HG03460 (cell line): Measurements from ENCODE around the gene CDH4.

Source experiments
- ATAC-seq: cut with Tn5 transposase; IDR thresholded peaks from one replicate; pipeline ENCODE4 v1.9.1; 2021; ENCODE audit not compliant: unreplicated experiment

CDH4 gene

DNA sequence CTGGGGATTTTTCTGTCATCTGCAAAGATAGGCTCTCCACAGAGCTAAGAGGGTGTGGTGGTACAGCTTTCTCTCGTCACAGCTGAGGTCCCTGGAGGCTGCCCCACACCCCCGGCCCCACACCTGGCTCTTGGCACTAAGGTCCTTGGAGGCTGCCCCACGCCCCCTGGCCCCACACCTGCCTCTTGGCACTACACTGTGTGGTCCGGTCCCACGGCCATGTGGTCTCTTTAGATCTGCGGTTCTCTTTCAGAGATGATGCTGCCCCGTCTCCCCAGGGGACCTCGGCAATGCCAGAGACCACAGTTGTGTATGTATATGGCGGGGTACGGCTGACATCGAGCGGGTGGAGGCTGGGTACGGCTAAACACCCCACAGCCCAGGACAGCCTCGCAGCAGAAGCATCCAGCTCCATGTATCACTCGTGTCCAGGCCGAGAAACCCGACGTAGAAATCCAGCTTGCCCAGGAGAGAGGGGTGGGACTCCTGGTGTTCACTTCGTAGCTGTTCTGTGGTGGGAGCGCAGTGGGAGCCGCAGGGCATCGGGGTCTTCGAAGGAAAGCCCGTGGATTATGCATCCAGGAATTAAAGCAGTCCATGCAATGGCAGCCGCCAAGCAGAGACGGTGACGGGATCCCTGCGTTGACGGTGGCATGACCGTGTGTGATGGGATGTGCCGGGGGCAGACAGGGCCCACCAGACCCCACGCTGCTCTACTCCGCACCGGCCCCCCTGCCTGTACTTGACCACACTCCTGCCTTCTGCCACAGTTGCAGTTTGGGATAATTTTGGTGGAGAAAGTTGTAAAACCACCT, 292.1 kb downstream of the CDH4 start:
- no peak for ATAC-seq

DNA sequence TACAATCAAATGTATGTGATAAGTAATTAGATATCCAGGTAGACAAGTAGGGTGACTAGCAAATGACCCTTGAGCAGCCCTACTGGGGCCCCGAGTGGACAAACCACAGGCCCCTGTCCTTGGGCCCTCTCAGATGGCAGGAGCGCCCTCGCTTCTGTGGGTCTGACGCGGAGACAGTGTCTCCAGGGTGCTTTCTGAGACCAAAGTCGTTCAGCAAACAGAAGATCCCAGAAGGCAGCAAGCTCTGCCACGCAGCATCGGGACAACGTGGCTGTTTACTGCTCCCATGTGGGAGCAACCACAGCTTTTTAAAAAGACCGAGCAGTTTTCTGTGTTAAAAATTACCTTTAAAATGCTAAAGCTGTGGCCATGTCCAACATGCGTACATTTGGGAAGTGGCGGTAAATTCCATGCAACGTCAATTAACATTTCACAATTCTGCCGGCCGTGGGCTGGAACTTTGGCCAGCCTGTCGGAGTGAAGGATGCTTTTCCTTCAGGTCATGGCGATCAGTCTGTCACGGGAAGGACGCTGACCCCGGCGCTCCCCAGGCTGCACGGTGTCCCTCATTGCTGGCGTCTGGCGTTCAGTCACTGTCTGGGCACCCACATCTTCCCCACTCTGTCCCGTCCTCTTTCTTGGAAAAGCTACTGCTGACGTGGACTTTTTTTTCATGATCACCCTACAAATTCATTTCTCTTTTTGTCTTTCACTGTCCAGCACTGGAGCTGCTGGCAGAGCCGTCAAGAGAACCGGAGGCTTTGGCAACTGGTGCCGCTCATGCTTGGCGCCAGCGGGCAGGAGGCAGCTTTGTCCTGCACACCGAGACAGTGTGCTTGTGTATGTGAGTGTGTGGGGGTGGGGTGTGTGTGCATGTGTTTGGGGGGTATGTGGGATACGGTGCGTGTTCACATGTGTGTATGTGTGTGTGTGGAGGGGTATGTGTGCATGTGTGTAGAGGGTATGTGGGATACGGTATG, 293.1 kb downstream of the CDH4 start:
- ATAC-seq, result no peak

DNA sequence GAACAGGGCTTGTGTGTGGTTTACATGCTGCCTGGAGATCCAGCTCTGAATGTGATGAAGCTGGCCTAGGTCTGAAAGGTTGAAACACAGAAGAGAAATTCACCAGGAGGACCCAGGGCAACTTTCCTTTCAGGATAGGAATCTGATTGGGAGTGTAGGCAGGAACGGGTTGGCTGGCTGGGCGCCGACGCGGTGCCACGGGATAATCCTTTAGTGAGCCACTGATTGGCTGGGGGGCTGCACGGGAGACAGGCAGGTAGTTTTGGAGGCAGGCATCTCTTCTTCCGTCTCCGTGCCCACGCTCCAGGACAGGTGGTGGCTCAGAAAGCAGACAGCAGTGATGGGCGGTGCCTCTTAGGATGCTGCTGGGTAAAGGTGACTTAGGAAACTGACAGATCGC, 294.6 kb downstream of the CDH4 start:
- ATAC-seq, result no peak

GRCh38 chr20:61548069-61548468, 296.0 kb downstream of the CDH4 start:
- no peak for ATAC-seq

DNA sequence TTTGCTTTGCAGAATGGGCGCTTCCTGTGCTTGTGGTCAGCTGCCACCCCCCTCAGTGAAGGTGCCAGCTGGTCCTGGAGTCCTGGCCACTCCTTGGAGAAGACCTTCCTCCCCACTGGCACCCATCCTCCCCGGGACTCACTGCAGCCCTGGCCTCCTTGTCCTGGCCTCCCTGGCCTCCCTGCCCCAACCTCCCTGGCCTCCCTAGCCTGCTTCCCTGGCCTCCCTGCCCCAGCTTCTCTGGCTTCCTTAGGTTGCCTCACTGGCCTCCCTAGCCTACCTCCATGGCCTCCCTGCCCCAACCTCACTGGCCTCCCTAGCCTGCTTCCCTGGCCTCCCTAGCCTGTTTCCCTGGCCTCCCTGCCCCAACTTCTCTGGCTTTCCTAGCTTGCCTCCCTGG, 297.8 kb downstream of the CDH4 start:
- ATAC-seq, result no peak

GRCh38 chr20:61551401-61551800, 299.3 kb downstream of the CDH4 start:
- no peak for ATAC-seq

GRCh38 chr20:61554617-61555016, 302.6 kb downstream of the CDH4 start:
- ATAC-seq, result no peak

DNA sequence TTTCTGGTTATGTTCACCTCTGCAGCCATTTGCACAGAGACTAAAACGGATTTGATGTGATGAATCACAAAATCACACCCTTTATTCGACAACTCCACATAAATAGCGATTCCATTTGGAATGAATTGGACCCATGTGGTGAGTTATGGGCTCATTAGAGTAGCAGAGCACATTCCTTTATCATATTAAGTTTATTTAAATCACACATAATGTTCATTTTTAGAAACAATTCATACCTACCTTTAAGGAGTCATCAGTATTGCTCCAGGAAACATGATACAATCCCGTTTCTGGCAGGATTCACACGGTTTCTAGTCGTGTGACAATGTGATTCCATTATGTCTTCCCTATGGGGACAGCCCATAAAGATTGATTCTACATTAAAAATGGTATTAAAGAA, 303.5 kb downstream of the CDH4 start:
- ATAC-seq, result no peak

GRCh38 chr20:61556111-61556510, 304.1 kb downstream of the CDH4 start:
- no peak for ATAC-seq

- ATAC-seq, result no peak
Measured at GRCh38 chr20:61556673-61557072, 304.6 kb downstream of the CDH4 start.

- no peak for ATAC-seq
Measured at GRCh38 chr20:61557621-61558020, 305.6 kb downstream of the CDH4 start.

- ATAC-seq, result no peak
Measured at GRCh38 chr20:61558726-61559125, 306.7 kb downstream of the CDH4 start.

DNA sequence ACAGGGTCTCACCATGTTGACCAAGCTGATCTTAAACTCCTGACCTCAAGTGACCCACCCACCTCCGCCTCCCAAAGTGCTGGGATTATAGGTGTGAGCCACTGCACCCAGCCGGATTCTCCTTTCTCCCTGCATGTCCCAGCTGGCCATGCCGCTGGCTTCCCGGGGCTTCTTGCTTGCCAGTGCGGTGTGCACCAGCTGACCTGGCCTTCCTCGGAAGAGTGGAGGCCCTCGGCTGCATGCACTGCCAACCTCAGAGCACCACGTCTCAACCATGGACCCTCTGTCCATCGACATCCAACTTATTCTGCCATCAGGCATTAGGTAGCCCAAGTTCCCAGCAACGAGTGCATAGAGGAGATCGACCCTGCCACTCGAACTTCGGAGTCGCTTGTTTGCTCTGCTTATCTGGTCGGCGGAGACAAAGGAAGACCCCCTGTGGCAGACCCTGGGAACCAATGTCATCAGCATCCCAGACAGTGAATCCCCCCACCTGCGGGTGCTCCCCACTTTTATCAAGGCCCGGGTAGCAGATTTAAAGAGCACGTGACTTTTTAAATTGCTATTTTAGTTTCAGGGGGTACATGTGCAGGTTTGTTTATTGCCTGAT, 307.8 kb downstream of the CDH4 start:
- ATAC-seq, result no peak

DNA sequence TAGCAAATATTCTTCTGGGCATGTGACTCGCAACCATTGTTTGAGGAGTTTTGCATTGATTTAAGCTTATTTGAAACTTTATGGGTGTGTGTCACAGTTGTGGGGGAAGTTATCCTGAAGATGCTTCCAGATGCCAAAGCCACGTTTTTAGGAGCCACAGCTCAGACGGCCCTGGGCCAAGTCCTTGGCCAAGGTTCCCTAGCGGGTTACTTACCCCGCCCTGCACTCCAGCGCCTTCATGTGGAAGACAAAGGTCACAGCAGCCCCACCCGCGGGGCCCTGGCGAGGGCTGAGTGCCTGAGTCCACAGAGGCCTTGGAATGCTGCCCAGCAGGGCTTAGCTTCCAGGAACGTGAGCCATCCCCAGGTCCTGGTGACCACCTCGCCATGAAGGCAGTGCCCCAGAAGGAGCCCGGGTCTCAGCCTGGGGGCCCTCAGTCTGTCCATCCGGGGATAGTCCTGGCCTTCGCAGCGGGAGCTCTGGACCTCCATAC, 308.3 kb downstream of the CDH4 start:
- no peak for ATAC-seq

- ATAC-seq, result no peak
Measured at GRCh38 chr20:61561111-61561830, 309.2 kb downstream of the CDH4 start.

DNA sequence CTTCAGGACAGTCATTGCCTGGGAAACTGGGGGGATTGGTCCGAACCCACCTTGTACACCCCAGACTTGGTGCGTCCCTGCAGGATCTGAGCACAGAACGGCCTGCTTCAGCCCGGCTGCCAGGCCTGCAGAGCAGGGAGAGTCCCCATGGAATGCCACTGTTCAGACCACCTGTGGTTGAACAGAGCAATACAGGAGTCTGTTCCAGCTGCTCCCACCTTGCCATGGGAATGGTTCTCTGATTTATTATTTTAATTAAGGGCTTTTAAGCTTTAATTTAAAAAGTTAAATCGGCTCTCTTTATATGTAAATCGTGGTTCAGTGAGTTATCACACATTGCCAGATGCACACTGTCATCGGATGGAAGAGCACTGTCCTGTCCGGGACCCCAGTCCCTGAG, 310.4 kb downstream of the CDH4 start:
- no peak for ATAC-seq

- no peak for ATAC-seq
Measured at GRCh38 chr20:61562897-61563504, 310.9 kb downstream of the CDH4 start.

- no peak for ATAC-seq
Measured at GRCh38 chr20:61564628-61565027, 312.6 kb downstream of the CDH4 start.

GRCh38 chr20:61565791-61566190, 313.7 kb downstream of the CDH4 start:
- no peak for ATAC-seq

- ATAC-seq, result no peak
Measured at GRCh38 chr20:61566691-61567090, 314.6 kb downstream of the CDH4 start.
